ENCODE measurements around the gene ATP8A2. TPM values are rescaled to one million over a fixed set of nuclear protein-coding genes. Genes with fewer than 3 reads are reported as not detected.

The ATP8A2 gene
- total and polyA plus RNA-seq, 5 donors = 0.09 to 0.65 (median 0.22) TPM

DNA sequence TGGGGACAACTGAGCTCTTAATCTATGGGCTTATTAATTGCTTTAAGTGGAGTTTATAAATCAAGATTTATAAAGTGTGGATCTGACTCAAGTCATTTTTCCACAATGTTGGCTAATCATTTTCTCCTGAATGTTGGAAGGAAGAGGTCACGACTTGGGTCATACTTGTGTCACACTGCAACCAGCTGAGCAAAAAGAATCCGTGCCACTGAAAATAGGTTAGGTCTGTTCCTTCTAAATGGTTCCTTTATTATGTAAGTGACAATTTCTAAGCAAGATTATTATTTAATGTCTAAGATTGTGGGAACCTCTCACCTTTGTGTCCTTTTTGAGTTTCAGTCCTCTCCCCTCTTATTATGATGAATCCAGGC is 501.5 kb downstream of the ATP8A2 start:
- Histone ChIP-seq H3K9me3 (ENCODE audit: control insufficient read depth, low read length) (no peaks in the 10 kb centered on the region), H3K27me3 (ENCODE audit: control insufficient read depth, insufficient read depth) (no peaks in the 10 kb centered on the region), H3K4me3 (ENCODE audit: low read length) (no peak overlapping the region), H3K27ac (ENCODE audit: low read length) (no peak overlapping the region), H3K4me1 (ENCODE audit: control insufficient read depth, insufficient read depth, low read length) (no peaks in the 10 kb centered on the region)
- WGBS = 52% methylated on average over 2 of the region's 2 CpGs
- DNase-seq (no peak), ATAC-seq (no peak)
- intact Hi-C loops (cut with DNase I) = no loop called here

DNA sequence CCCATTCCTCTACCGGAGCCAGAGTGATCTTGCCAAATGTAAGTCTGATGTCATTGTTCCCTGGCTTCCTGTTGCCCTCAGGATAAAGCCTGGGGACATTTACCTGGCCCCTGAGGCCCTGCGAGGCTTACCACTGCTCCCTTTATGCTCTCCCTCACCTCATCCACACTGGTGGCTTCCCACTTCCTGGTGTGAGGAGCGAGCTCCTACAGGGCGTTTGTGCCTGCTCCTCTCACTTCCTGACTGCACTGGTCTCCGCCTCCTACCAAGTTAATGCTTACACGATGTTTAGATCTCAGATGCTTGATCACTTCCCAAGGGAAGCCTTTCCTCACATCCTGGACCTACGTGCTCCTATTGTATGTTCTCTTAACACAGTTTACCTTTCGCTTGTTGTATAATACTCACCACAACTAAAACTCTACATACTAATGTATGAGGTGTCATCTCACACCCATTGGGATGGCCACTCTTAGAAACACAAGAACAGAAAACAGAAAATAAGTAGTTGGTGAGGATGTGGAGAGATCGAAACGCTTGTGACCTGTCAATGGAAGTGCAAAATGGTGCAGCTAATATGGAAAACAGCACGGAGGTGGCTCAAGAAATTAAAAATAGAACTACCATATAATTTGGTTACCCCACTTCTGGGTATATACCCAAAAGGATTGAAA is 502.4 kb downstream of the ATP8A2 start:
- WGBS = 79% methylated on average over 11 of the region's 11 CpGs
- H3K4me3 ChIP-seq (ENCODE audit: low read length) = no peak overlapping the region

GRCh38 chr13:25874907-25875306 is 503.1 kb downstream of the ATP8A2 start:
- WGBS = 64% methylated on average over 6 of the region's 6 CpGs
- peak in 1 of 3 donors; percentile 52 for DNase-seq
- intact Hi-C loops (cut with DNase I) = no loop called here

More for the DNA sequence above, 502.4 kb downstream of the ATP8A2 start:
- intact Hi-C loops (cut with DNase I) = no loop called here
- ATAC-seq (no peak), DNase-seq (no peak)
- H3K27ac ChIP-seq (ENCODE audit: low read length) = no peak overlapping the region
- no peaks in the 10 kb centered on the region for H3K9me3 ChIP-seq (ENCODE audit: control insufficient read depth, low read length)
- no peaks in the 10 kb centered on the region for H3K27me3 ChIP-seq (ENCODE audit: control insufficient read depth, insufficient read depth)
- no peaks in the 10 kb centered on the region for H3K4me1 ChIP-seq (ENCODE audit: control insufficient read depth, insufficient read depth, low read length)

DNA sequence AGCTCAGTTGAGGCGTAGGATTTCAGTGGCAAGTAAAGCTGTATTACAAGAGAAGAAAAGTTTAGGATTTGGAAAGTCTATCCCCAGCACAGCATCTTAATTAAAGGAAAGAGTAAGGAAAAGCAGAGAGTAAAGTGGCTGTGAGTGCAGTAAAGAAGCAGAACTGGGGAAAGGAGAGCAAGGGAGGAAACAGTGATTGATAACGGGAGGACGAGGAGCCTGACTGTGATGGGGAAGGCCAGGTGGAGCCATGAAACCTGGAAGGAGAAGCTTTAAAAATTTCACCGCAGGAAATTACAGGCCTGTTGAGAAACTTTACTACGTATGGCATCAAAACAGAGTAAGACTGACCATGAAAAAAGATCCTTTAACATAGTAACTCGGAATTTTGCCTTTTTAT is 504.5 kb downstream of the ATP8A2 start:
- Histone ChIP-seq H3K4me3 (ENCODE audit: low read length) (no peak overlapping the region), H3K4me1 (ENCODE audit: control insufficient read depth, insufficient read depth, low read length) (no peaks in the 10 kb centered on the region), H3K27ac (ENCODE audit: low read length) (no peak overlapping the region), H3K9me3 (ENCODE audit: control insufficient read depth, low read length) (no peaks in the 10 kb centered on the region), H3K27me3 (ENCODE audit: control insufficient read depth, insufficient read depth) (no peaks in the 10 kb centered on the region)
- WGBS = 82% methylated on average over 6 of the region's 6 CpGs
- intact Hi-C loops (cut with DNase I) = no loop called here
- ATAC-seq (no peak), DNase-seq (no peak)

More at GRCh38 chr13:25874907-25875306, 503.1 kb downstream of the ATP8A2 start:
- Histone ChIP-seq H3K4me3 (ENCODE audit: low read length) (no peak overlapping the region), H3K9me3 (ENCODE audit: control insufficient read depth, low read length) (no peaks in the 10 kb centered on the region), H3K27me3 (ENCODE audit: control insufficient read depth, insufficient read depth) (no peaks in the 10 kb centered on the region), H3K4me1 (ENCODE audit: control insufficient read depth, insufficient read depth, low read length) (no peaks in the 10 kb centered on the region), H3K27ac (ENCODE audit: low read length) (no peak overlapping the region)
- ATAC-seq = no peak

DNA sequence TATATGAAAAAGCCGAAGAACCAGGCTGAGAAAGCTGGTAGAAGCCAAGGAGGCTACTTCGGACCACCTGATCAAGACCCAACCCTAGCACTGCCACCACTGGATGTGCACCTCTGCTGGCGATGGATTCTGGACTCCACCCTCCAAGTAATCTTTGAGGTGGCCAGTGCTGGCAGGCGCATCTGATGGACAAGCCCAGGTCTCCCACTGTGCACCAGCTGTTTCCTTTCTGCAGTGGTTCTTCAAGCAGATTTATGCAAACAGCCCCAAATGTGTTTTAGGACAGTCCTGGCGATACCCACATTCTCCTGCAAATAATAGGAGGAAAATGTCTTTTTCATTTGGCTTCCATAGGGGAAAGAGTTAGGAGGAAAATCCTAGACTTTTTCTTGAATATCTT is 507.7 kb downstream of the ATP8A2 start:
- no peak overlapping the region for H3K27ac ChIP-seq (ENCODE audit: low read length)
- ATAC-seq (no peak), DNase-seq (no peak)
- no peaks in the 10 kb centered on the region for H3K9me3 ChIP-seq (ENCODE audit: control insufficient read depth, low read length)
- intact Hi-C loops (cut with DNase I) = no loop called here
- 93% methylated on average over 5 of the region's 5 CpGs for WGBS
- H3K27me3 ChIP-seq (ENCODE audit: control insufficient read depth, insufficient read depth) = no peaks in the 10 kb centered on the region
- H3K4me1 ChIP-seq (ENCODE audit: control insufficient read depth, insufficient read depth, low read length) = no peaks in the 10 kb centered on the region
- no peak overlapping the region for H3K4me3 ChIP-seq (ENCODE audit: low read length)

DNA sequence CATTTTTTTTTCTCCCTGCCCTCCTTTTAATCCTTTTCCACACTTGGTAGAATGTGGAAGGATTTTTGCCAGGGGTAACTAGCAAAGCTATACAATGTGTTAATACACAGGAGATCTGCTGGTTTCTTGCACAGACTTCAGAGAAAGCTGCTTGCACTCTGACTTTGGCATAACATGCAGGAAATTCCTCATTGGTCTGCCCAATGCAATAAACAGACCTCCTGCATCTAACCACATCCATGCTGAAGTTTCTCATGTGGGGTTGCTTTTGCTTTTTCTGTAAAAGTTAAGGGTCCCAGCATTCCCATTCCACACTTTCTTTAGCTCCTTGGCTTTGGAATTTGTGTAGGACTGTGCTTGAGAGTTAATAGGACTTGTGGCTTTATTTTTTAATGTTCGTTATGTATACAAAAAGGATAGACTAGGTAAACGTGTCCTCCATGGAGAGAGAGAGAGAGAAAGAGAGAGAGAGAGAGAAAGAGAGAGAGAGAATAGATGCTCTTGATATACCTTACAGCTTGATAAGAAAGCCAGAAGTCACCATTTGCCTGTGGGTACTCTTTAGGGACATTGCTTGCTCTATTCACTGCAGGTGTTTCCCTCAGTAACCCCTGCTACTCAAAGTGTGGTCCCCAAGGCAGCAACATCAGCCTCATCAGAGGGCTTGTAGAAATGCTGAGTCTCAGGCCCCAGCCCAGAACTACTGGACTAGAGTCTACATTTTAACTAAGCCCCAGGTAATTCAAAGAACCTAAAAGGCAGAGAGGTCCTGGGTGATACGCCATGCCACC is 509.6 kb downstream of the ATP8A2 start:
- H3K9me3 ChIP-seq (ENCODE audit: control insufficient read depth, low read length) = no peaks in the 10 kb centered on the region
- DNase-seq = no peak
- intact Hi-C loops (cut with DNase I) = no loop called here
- no peak for ATAC-seq
- 77% methylated on average over 3 of the region's 3 CpGs for WGBS
- no peaks in the 10 kb centered on the region for H3K4me1 ChIP-seq (ENCODE audit: control insufficient read depth, insufficient read depth, low read length)
- no peak overlapping the region for H3K4me3 ChIP-seq (ENCODE audit: low read length)
- H3K27ac ChIP-seq (ENCODE audit: low read length) = no peak overlapping the region
- H3K27me3 ChIP-seq (ENCODE audit: control insufficient read depth, insufficient read depth) = no peaks in the 10 kb centered on the region

- DNase-seq = no peak
- WGBS = 30% methylated on average over 12 of the region's 12 CpGs
- H3K27me3 ChIP-seq (ENCODE audit: control insufficient read depth, insufficient read depth) = no peaks in the 10 kb centered on the region
- H3K4me3 ChIP-seq (ENCODE audit: low read length) = no peak overlapping the region
- no peaks in the 10 kb centered on the region for H3K9me3 ChIP-seq (ENCODE audit: control insufficient read depth, low read length)
- no peak for ATAC-seq
- intact Hi-C loops (cut with DNase I) = no loop called here
- H3K4me1 ChIP-seq (ENCODE audit: control insufficient read depth, insufficient read depth, low read length) = no peaks in the 10 kb centered on the region
- H3K27ac ChIP-seq (ENCODE audit: low read length) = no peak overlapping the region
Observed at GRCh38 chr13:25881971-25882451, 510.2 kb downstream of the ATP8A2 start.

DNA sequence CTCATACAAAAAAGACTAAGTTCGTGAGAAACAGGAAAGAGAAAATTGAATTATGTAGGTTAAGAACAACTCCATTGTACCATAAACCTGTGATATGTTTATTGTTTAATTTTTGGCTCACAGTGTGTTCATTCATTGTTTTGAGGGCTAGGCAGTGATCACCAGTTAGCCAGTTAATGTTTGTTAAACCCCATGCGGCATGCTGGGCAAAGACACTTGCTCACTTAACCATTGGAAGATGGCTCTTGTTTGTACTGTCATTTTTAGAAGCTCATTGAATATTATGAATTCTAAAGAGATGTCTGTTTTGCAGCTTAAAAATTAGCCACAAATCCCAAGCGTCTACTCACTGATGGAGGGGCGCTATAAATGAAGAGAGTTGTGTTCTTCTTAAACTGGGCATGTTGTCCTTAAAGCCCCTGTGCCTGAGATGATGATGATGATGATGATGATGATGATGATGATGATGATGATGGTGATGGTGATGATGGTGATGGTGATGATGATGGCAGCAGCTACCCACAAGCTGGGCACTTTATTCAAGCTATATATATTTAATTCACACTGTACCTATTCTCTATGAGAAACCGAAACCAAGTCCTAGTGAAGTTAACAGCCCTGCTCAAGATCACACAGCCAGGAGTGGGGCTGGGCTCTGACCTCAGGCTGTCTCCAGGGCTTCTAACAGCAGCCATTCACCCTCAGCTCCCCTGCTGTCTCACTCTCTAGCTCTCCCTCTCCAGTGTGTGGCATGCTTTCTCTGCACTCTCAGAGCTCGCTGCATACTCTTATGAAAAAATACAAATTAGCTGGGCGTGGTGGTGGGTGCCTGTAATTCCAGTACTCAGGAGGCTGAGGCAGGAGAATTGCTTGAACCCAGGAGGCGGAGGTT is 510.9 kb downstream of the ATP8A2 start:
- Histone ChIP-seq H3K4me3 (ENCODE audit: low read length) (no peak overlapping the region), H3K27ac (ENCODE audit: low read length) (no peak overlapping the region), H3K9me3 (ENCODE audit: control insufficient read depth, low read length) (no peaks in the 10 kb centered on the region), H3K27me3 (ENCODE audit: control insufficient read depth, insufficient read depth) (no peaks in the 10 kb centered on the region), H3K4me1 (ENCODE audit: control insufficient read depth, insufficient read depth, low read length) (no peaks in the 10 kb centered on the region)
- DNase-seq = no peak
- ATAC-seq = no peak
- intact Hi-C loops (cut with DNase I) = no loop called here
- WGBS = 87% methylated on average over 8 of the region's 8 CpGs

DNA sequence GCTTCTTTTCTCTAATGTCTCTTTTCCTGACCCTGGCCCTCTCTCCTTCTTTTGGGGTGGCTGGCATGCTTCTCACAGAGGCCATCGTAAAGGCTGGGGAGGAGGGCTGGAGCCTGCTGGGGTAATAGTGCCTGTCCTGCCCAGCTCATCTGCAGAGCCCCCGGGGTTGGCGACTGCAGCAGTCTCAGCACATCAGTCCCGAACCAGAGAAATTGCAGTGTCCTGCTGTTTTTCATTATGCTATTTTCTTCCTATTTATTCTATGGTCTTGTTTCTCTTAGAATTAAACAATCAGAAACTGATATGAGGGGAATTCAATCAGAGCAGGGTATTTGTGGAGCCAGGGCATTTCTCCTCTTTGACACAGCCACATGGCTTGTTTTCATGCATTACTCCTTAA is 513.6 kb downstream of the ATP8A2 start:
- ATAC-seq (no peak), DNase-seq (no peak)
- H3K9me3 ChIP-seq (ENCODE audit: control insufficient read depth, low read length) = no peaks in the 10 kb centered on the region
- no peak overlapping the region for H3K4me3 ChIP-seq (ENCODE audit: low read length)
- H3K4me1 ChIP-seq (ENCODE audit: control insufficient read depth, insufficient read depth, low read length) = no peaks in the 10 kb centered on the region
- no peak overlapping the region for H3K27ac ChIP-seq (ENCODE audit: low read length)
- no peaks in the 10 kb centered on the region for H3K27me3 ChIP-seq (ENCODE audit: control insufficient read depth, insufficient read depth)
- intact Hi-C loops (cut with DNase I) = no loop called here
- 91% methylated on average over 4 of the region's 4 CpGs for WGBS

GRCh38 chr13:25886438-25887214 is 514.9 kb downstream of the ATP8A2 start:
- Histone ChIP-seq H3K4me1 (ENCODE audit: control insufficient read depth, insufficient read depth, low read length) (no peaks in the 10 kb centered on the region), H3K27ac (ENCODE audit: low read length) (no peak overlapping the region), H3K9me3 (ENCODE audit: control insufficient read depth, low read length) (no peaks in the 10 kb centered on the region), H3K4me3 (ENCODE audit: low read length) (no peak overlapping the region), H3K27me3 (ENCODE audit: control insufficient read depth, insufficient read depth) (no peaks in the 10 kb centered on the region)
- DNase-seq = no peak
- ATAC-seq = no peak
- intact Hi-C loops (cut with DNase I) = no loop called here
- 92% methylated on average over 14 of the region's 14 CpGs for WGBS
